CD4-positive, alpha-beta T cell treated with Interleukin-4 for 1 hour (primary cell): ENCODE data around the gene TBRG1.
"Not testable (repeated sequence)": the region's sequence is repeated elsewhere in the genome, so short reads cannot be mapped to it uniquely, and the experiment has no call there.

Source experiments
- DNase-seq, 2 donors: peaks; one replicate each; pipeline ENCODE4 v3.0.0-alpha.2; 2020 to 2022

The TBRG1 gene

GRCh38 chr11:124622531-124623451 lies at the start of gene TBRG1:
TBRG1 (plus strand) TSS chr11:124622864; CDS start chr11:124623084, 220 bp downstream.
- peak; percentile 85 to 87 for DNase-seq

DNA sequence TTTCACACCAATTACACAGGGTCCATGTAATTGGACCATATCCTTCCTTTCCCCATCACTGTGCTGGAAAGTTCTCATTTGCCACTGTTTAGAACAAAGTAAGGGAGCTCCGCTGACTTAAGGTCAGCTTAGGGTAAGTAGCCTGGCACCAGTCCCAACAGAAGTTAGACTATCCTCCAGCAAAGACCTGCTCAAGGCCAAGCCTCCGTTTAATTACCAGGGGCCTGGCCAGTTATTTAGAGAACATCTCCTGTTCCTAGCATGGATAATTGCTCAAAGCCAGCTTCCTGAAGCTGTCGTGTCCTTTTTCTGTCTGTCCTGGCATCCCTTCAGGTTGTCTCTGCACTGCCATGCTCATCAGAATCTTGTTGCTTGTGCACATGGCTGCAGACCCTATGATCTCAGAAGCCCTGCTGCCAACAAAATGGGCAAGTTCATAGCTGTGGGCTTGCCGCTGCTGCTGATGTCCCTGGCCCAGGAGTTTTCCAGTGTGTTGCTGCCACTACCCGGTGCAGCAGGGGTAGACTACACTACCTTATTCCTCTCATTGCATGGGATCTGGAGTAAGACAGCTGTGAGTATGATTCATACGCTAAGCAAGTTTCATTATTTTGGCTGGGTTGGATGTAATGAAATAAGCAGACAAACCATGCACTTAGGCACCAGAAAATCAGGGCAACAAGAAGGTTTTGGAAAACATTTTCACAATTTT lies 44.8 kb upstream of the TBRG1 start:
- no peak for DNase-seq

- no peak for DNase-seq
These were observed 43.9 kb upstream of the TBRG1 start for GRCh38 chr11:124578761-124579160.

DNA sequence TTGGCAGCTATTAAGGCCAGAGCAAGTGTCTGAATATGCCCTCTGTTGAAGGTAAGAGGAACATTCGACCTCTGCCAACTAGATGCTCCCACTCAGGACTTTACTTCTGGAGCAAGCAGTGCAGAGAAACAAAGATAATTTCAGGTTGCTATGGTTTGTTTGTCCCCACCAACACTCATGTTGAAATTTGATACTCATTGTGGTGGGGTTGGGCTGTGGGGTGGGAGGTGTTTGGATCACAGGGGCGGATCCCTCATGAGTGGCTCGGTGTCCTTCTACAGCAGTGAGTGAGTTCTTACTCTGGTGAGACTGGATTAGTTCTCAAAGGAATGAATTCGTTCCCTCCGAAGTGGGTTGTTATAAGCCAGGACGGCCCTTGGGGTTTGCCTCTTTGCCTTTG lies 40.8 kb upstream of the TBRG1 start:
- DNase-seq: no peak

GRCh38 chr11:124582565-124582964 lies 40.1 kb upstream of the TBRG1 start:
- no peak for DNase-seq

- no peak for DNase-seq
These were observed 38.9 kb upstream of the TBRG1 start for GRCh38 chr11:124583781-124584180.

- no peak for DNase-seq
These were observed 37.8 kb upstream of the TBRG1 start for GRCh38 chr11:124584681-124585372.

DNA sequence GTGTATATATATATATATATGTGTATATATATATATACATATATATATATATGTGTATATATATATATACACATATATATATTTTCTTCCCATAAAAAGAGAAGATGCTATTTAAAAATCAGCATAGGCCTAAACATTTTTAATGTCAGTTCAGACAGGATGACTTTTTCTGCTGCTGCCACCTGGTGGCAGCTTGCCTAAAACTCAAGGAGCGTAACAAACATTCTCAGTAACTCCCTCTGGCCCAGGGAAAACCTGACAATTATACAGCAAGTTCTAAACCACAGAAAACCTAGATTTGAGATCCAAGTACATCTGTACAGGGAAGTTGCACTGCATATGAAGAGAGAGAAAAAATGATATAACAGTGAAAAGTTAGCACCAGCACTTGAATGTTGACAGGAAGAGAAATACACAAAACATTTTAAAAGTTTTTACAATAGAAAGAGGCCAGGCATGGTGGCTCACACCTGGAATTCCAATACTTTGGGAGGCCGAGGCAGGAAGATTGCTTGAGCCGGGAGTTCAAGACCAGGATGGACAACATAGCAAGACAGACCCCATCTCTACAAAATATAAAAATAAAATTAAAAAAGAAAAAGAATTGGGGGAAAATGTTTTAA lies 36.3 kb upstream of the TBRG1 start:
- peak; percentile 14 to 24 for DNase-seq

GRCh38 chr11:124591430-124591829 lies 31.2 kb upstream of the TBRG1 start:
- no peak for DNase-seq

GRCh38 chr11:124592627-124593026 lies 30.0 kb upstream of the TBRG1 start:
- DNase-seq: no peak

DNA sequence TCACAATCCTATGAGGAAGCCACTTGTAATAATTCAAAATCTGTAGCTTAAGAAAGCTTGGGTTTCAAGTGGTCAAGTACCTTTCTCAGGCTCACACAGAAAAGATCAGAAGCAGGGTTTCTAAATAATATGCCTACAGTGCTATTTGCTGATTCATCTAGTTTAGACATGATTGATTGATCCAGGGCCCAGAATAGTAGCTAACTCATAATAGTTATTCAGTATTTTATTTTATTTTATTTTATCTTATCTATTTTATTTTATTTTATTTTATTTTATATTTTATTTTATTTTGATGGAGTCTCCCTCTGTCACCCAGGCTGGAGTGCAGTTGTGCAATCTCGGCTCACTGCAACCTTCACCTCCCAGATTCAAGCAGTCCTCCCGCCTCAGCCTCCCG lies 27.4 kb upstream of the TBRG1 start:
- no peak for DNase-seq

- DNase-seq: no peak
These were observed 25.0 kb upstream of the TBRG1 start for GRCh38 chr11:124597626-124598025.

GRCh38 chr11:124600621-124601320 lies 21.9 kb upstream of the TBRG1 start:
- no peak for DNase-seq

- no peak for DNase-seq
These were observed 20.5 kb upstream of the TBRG1 start for GRCh38 chr11:124602193-124602592.

- not testable (repeated sequence) for DNase-seq
These were observed 19.9 kb upstream of the TBRG1 start for GRCh38 chr11:124602723-124603122.

DNA sequence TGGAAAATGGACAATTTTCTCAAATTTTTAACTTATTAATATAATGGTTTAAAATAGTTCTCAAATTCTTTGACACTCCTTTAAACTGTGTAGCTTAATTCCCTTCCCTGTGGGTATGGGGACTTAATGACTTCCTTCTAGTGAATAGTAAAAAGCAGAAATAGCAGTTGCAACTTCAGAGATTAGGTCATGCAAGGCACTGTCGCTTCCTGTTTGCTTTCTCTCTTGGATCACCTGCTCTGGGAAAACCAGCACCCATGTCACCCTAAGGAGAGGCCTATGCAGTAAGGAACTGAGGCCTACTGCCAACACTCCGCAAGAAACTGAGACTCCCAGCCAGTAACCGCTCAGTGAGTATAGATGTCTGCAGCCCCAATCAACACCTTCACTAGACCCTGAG lies 16.9 kb upstream of the TBRG1 start:
- DNase-seq: peak; percentile 2 to 34

DNA sequence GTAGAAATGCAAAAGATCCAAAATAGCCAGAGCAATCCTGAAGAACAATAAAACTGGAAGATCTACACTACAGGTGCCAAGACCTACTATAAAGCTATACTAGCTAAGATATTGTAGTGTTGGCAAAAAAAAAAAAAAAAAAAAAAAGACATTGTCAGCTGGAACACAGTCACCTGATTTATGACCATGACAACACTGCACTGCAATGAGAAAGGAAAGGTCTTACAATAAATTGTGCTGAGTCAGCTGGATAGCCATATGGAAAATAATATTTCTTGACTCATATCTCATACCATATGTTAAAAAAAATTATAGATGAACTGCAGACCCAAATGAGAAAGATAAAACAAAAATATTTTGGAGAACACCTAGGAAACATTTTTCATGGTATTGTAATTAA lies 14.5 kb upstream of the TBRG1 start:
- no peak for DNase-seq

- DNase-seq: no peak
These were observed 12.4 kb upstream of the TBRG1 start for GRCh38 chr11:124610295-124610694.

- no peak for DNase-seq
These were observed 11.6 kb upstream of the TBRG1 start, which contains the start of gene PANX3 for GRCh38 chr11:124611064-124611463. PANX3 (plus strand) TSS chr11:124611428; CDS start chr11:124611557, 129 bp downstream.

GRCh38 chr11:124612045-124612444 lies 10.6 kb upstream of the TBRG1 start:
- no peak for DNase-seq

DNA sequence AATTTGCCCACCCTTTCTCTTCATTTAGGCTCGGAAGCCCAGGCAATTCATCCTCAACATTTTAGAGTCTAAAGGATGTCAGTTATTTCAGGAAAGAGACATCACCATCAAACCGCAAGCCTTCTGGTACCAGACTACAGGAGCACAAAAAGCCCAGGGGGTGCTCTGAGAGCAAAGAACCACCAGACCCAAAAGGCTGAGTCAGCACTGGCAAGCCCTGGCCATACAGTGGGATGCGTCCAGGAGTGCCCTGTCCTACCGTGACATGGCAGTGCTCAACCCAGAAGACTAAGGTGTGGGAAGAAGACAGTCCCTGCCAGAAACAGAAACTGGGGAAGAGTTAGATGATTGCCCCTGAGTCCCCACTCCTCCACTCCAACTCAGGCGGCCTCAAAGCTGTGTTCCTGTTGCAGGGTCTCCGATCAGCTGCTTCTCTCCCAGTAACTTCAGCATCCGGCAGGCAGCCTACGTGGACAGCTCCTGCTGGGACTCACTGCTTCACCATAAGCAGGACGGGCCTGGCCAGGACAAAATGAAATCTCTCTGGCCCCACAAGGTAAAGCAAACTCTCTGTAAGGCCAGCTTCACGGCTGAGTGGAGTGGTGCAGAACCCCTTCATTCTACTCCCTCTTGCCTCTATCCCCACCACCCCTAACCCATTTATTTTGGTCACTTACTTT lies 10.0 kb upstream of the TBRG1 start:
- DNase-seq: no peak

- DNase-seq: no peak
These were observed 3.8 kb upstream of the TBRG1 start for GRCh38 chr11:124618863-124619262.
